Omental fat pad (tissue), 4 donors: ENCODE measurements around the gene FANCE. TPM values are rescaled to one million over a fixed set of nuclear protein-coding genes. Genes with fewer than 3 reads are reported as not detected.

Source experiments
- ATAC-seq: fragments of 150-250 bp; one replicate; pipeline ENCODE4 v1.9.1; 2016; ENCODE audit warnings: mild to moderate bottlenecking, moderate library complexity; ENCODE audit not compliant: low FRiP score
- DNase-seq: peaks from one replicate; pipeline ENCODE4 v3.0.0-alpha.2; 2019; ENCODE audit warnings: low spot score
- total RNA-seq, 4 donors: library from RNA; depleted of rRNA; stranded (reverse); fragments of >200 nt; gene quantifications; one replicate each; pipeline ENCODE4 v1.1.0, GENCODE V29; 2016
- TF ChIP-seq, protein P1 (sequence below), 3 donors: fragments of 450-650 bp; IDR thresholded peaks; one replicate each; pipeline ENCODE4 v1.5.1; 2016 to 2017; ENCODE audit warnings: antibody characterized with exemption in 3 of 3, mild to moderate bottlenecking in 3 of 3, moderate library complexity in 2 of 3

Gene FANCE
- total RNA-seq, 4 donors from 2014 or later, result 1.9 to 9.6 (median 5.4) TPM

- ATAC-seq, result no peak
- TF ChIP-seq, protein P1, sequence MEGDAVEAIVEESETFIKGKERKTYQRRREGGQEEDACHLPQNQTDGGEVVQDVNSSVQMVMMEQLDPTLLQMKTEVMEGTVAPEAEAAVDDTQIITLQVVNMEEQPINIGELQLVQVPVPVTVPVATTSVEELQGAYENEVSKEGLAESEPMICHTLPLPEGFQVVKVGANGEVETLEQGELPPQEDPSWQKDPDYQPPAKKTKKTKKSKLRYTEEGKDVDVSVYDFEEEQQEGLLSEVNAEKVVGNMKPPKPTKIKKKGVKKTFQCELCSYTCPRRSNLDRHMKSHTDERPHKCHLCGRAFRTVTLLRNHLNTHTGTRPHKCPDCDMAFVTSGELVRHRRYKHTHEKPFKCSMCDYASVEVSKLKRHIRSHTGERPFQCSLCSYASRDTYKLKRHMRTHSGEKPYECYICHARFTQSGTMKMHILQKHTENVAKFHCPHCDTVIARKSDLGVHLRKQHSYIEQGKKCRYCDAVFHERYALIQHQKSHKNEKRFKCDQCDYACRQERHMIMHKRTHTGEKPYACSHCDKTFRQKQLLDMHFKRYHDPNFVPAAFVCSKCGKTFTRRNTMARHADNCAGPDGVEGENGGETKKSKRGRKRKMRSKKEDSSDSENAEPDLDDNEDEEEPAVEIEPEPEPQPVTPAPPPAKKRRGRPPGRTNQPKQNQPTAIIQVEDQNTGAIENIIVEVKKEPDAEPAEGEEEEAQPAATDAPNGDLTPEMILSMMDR (IDR thresholded peaks at IDR 0.05), result no peak
- no peak for DNase-seq
Measured at GRCh38 chr6:35489066-35489465, 36.9 kb downstream of the FANCE start.

GRCh38 chr6:35489995-35490791 lies 38.1 kb downstream of the FANCE start:
- no peak for ATAC-seq
- TF ChIP-seq, protein P1 (IDR thresholded peaks at IDR 0.05), result no peak
- DNase-seq, result no peak

GRCh38 chr6:35490821-35491557 lies 38.9 kb downstream of the FANCE start:
- DNase-seq (no peak), ATAC-seq (no peak)
- TF ChIP-seq, protein P1 (IDR thresholded peaks at IDR 0.05), result no peak

GRCh38 chr6:35491558-35492257 lies 39.6 kb downstream of the FANCE start:
- no peak for DNase-seq
- TF ChIP-seq, protein P1 (IDR thresholded peaks at IDR 0.05), result no peak
- ATAC-seq, result no peak

GRCh38 chr6:35492258-35492973 lies 40.3 kb downstream of the FANCE start:
- ATAC-seq (no peak), DNase-seq (no peak)
- TF ChIP-seq, protein P1 (IDR thresholded peaks at IDR 0.05), result no peak

DNA sequence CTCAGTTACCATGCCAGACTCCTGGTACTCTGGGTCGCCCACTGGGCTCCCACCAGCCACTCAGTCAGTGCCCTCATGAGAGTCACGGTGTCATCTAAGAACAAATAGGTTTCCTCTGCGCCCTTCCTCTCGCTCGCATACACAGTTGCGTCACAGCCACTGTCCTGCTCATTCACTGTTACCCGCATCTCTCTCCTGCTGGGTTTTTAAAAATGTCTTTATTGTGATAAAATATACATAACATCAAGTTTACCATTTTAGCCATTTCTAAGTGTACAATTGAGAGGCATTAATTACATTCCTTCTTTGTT lies 40.8 kb downstream of the FANCE start:
- ATAC-seq (no peak), DNase-seq (no peak)
- TF ChIP-seq, protein P1 (IDR thresholded peaks at IDR 0.05), result no peak
